ENCODE measurements around the gene FYCO1.

FYCO1 gene

GRCh38 chr3:45944830-45945620 is 50.6 kb downstream of the FYCO1 start:
- no peak for DNase-seq
- no peak for TF ChIP-seq POLR2A (IDR thresholded peaks at IDR 0.05; ENCODE audit: low read length)
- no peak for TF ChIP-seq GATA1 (IDR thresholded peaks at IDR 0.05; ENCODE audit: low read depth, low read length)

- DNase-seq, result no peak
Observed at GRCh38 chr3:45943207-45943846, 52.3 kb downstream of the FYCO1 start, which contains the start of gene CXCR6. TSS of gene CXCR6 (plus strand) at chr3:45943464. CDS start at chr3:45946482, 3,018 bp downstream.

GRCh38 chr3:45942051-45942825 is 53.4 kb downstream of the FYCO1 start:
- TF ChIP-seq POLR2A (IDR thresholded peaks at IDR 0.05; ENCODE audit: low read length) (no peak), GATA1 (IDR thresholded peaks at IDR 0.05; ENCODE audit: low read depth, low read length) (no peak)
- peak; percentile 4 to 30 for DNase-seq

More at GRCh38 chr3:45943207-45943846, 52.3 kb downstream of the FYCO1 start, which contains the start of gene CXCR6:
- TF ChIP-seq POLR2A (IDR thresholded peaks at IDR 0.05; ENCODE audit: low read length) (no peak), GATA1 (IDR thresholded peaks at IDR 0.05; ENCODE audit: low read depth, low read length) (no peak)

DNA sequence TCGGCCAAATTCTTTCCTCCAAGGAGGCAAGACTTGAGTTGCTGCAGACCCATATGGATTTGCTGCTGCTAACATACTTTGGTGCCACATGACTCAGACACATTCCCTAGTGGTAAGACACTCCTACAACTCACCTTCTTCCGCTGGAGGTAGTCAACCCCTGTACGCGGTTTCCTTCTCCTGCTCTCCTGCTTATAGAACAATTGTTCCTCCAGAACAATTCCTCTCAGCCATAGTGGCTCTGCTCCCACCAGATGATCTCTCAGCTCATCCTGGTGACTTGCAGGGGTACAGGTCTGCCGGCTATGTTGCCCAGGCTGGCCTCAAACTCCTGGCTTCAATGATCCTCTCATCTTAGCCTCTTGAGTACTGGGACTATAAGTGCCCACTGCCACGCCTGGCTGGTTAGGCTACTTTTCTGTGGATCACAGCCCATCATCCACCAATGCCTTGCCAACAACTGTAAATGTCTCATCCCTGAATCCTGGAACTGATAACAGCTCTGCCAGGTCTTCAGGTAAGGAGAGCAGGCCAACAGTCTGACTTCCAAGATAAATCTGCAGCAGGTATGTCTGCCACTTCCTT is 54.8 kb downstream of the FYCO1 start:
- no peak for DNase-seq
- TF ChIP-seq GATA1 (IDR thresholded peaks at IDR 0.05; ENCODE audit: low read depth, low read length) (no peak), POLR2A (IDR thresholded peaks at IDR 0.05; ENCODE audit: low read length) (no peak)

GRCh38 chr3:45940004-45940780 is 55.4 kb downstream of the FYCO1 start:
- no peak for DNase-seq
- no peak for TF ChIP-seq POLR2A (IDR thresholded peaks at IDR 0.05; ENCODE audit: low read length)
- TF ChIP-seq GATA1 (IDR thresholded peaks at IDR 0.05; ENCODE audit: low read depth, low read length), result no peak

- DNase-seq, result no peak
- TF ChIP-seq POLR2A (IDR thresholded peaks at IDR 0.05; ENCODE audit: low read length) (no peak), GATA1 (IDR thresholded peaks at IDR 0.05; ENCODE audit: low read depth, low read length) (no peak)
Observed at GRCh38 chr3:45939341-45939771, 56.3 kb downstream of the FYCO1 start.

DNA sequence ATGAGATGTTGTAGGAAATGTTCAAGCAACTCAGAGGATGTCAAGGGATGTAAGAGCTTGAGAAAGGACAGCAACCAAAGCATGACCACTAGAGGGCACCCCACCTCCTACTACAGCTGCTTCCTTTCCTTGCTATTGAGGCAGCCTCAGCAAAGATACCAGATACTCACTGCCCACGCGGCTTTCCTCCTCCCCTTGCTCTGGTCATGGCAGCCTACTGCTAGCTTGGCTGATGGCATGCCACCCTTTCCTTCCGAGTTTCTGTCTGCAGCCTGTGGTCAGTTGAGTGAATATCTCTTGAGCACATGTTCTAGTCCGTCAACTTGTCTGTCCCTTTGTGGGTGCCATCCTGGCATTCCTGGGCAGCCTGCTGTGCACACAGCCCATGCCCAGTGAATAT is 56.8 kb downstream of the FYCO1 start:
- DNase-seq, result peak; percentile 84 to 92
- TF ChIP-seq GATA1 (IDR thresholded peaks at IDR 0.05; ENCODE audit: low read depth, low read length), result no peak
- no peak for TF ChIP-seq POLR2A (IDR thresholded peaks at IDR 0.05; ENCODE audit: low read length)

- no peak for DNase-seq
Observed at GRCh38 chr3:45938043-45938435, 57.6 kb downstream of the FYCO1 start.

DNA sequence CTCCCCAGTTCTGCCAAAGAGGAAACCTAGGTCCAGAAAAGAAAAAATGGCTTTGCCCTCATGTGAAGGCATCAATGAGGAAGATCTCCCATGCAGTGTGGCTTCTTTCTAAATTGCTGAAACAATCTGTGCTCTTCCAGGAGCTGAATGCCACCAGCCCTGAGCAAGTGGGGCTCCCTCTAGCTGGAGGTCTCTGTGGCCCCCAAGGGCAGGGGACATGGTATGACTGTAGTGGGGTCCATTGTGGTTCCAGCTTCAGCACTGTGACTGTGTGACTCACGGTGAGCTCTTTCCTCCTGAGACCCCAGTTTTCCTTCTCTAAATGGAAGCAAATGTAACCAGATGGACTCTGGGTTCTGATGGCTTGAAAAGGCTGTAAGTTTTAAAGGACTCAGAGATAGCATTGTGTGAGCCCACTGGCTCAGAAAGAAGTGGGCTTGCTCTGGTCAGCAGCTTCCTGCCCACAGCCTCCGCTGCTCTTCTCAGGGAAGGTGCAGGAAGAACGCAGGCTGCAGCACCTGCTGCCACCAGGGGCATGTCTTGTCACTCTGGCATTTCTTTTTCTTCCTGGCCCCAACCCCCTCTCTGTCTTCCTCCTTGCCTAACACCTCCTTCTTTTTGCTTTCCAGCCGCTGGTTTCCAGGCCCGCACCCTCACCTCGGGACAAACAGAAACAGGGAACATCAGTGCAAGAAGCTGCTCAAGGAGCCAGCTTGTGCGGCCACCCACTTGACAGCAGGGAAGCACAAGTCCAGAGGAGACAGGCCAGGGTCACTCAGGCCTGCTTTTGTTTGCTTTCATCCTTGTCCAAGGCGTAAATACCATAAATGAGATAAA is 58.2 kb downstream of the FYCO1 start:
- no peak for DNase-seq
- no peak for TF ChIP-seq POLR2A (IDR thresholded peaks at IDR 0.05; ENCODE audit: low read length)

More at GRCh38 chr3:45938043-45938435, 57.6 kb downstream of the FYCO1 start:
- TF ChIP-seq POLR2A (IDR thresholded peaks at IDR 0.05; ENCODE audit: low read length) (no peak), GATA1 (IDR thresholded peaks at IDR 0.05; ENCODE audit: low read depth, low read length) (no peak)

GRCh38 chr3:45936261-45936660 is 59.4 kb downstream of the FYCO1 start:
- no peak for TF ChIP-seq POLR2A (IDR thresholded peaks at IDR 0.05; ENCODE audit: low read length)
- TF ChIP-seq GATA1 (IDR thresholded peaks at IDR 0.05; ENCODE audit: low read depth, low read length), result no peak
- DNase-seq, result no peak

- no peak for TF ChIP-seq GATA1 (IDR thresholded peaks at IDR 0.05; ENCODE audit: low read depth, low read length)
- no peak for TF ChIP-seq POLR2A (IDR thresholded peaks at IDR 0.05; ENCODE audit: low read length)
- DNase-seq, result no peak
Observed at GRCh38 chr3:45933591-45933990, 62.0 kb downstream of the FYCO1 start.

GRCh38 chr3:45932112-45932511 is 63.5 kb downstream of the FYCO1 start:
- DNase-seq, result no peak
- TF ChIP-seq POLR2A (IDR thresholded peaks at IDR 0.05; ENCODE audit: low read length) (no peak), GATA1 (IDR thresholded peaks at IDR 0.05; ENCODE audit: low read depth, low read length) (no peak)

All from erythroblast (primary cell).